Epithelial cell of esophagus (primary cell): ENCODE results near the gene CPNE7.

Source experiments
- DNase-seq: peaks from one replicate; pipeline ENCODE4 v3.0.0; 2010; ENCODE audit warnings: low read depth
- H3K4me3 ChIP-seq: 2 replicates; pipeline ENCODE4 v1.5.1; 2011; ENCODE audit warnings: mild to moderate bottlenecking, low read length, control low read depth
- CTCF ChIP-seq: IDR thresholded peaks from 2 replicates; pipeline ENCODE4 v1.5.1; 2011; ENCODE audit warnings: low read depth, mild to moderate bottlenecking, low read length, control low read depth, inconsistent platforms; ENCODE audit not compliant: insufficient read depth; ENCODE audit errors: missing control alignments

The CPNE7 gene

GRCh38 chr16:89607453-89607852 lies 31.9 kb downstream of the CPNE7 start:
- no peak for TF ChIP-seq CTCF
- DNase-seq: no peak

GRCh38 chr16:89607937-89608740 lies 32.6 kb downstream of the CPNE7 start:
- H3K4me3 ChIP-seq: no peak overlapping the region
- DNase-seq: no peak
- no peak for TF ChIP-seq CTCF

More at GRCh38 chr16:89607453-89607852, 31.9 kb downstream of the CPNE7 start:
- H3K4me3 ChIP-seq: no peak overlapping the region

GRCh38 chr16:89610108-89610453 lies 34.5 kb downstream of the CPNE7 start:
- no peak overlapping the region for H3K4me3 ChIP-seq
- no peak for TF ChIP-seq CTCF
- DNase-seq: no peak

GRCh38 chr16:89612415-89613166 lies 37.0 kb downstream of the CPNE7 start:
- DNase-seq: no peak
- no peak for TF ChIP-seq CTCF
- no peak overlapping the region for H3K4me3 ChIP-seq

- no peak for TF ChIP-seq CTCF
- no peak within 1 kb of the TSS for H3K4me3 ChIP-seq
- DNase-seq: no peak
These were observed 37.8 kb downstream of the CPNE7 start, which contains the start of gene DPEP1 for GRCh38 chr16:89613231-89613953. Gene DPEP1, plus strand, starts transcription at chr16:89613642. Its CDS starts 16,769 bp downstream, at chr16:89630411.

GRCh38 chr16:89613954-89614459 lies 38.4 kb downstream of the CPNE7 start:
- H3K4me3 ChIP-seq: no peak overlapping the region
- TF ChIP-seq CTCF: no peak
- DNase-seq: no peak
